Small intestine (tissue), 7 donors: ENCODE results near the gene PRRT3. TPM values are rescaled to one million over a fixed set of nuclear protein-coding genes. Genes with fewer than 3 reads are reported as not detected.
A peak's percentile ranks its signal among the peaks of the same experiment; 100 is the strongest.

Experiments
- DNase-seq, 2 donors: peaks; one replicate each; pipeline versions ENCODE4 v3.0.0 to v3.0.0-alpha.2; 2013
- FAIRE-seq: peaks from 2 replicates; lab custom pipeline; 2012; peaks lifted over from hg19 to GRCh38; lab: Jason Lieb, UNC
- H3K27ac ChIP-seq, 3 donors: one replicate each; pipeline ENCODE4 v1.5.1; 2013; ENCODE audit warnings: low read length in 2 of 3, mild to moderate bottlenecking in 2 of 3, control low read depth in 1 of 3, inconsistent platforms in 1 of 3, low read depth in 1 of 3, moderate library complexity in 1 of 3
- H3K27me3 ChIP-seq, 3 donors: one replicate each; pipeline ENCODE4 v1.6.1; 2013; ENCODE audit warnings: low read length in 3 of 3, inconsistent platforms in 1 of 3; ENCODE audit not compliant: control insufficient read depth in 3 of 3, insufficient read depth in 3 of 3
- H3K36me3 ChIP-seq, 3 donors: one replicate each; pipeline ENCODE4 v1.6.1; 2013; ENCODE audit warnings: low read length in 3 of 3, inconsistent platforms in 1 of 3, low read depth in 1 of 3, mild to moderate bottlenecking in 1 of 3, moderate library complexity in 1 of 3; ENCODE audit not compliant: control insufficient read depth in 3 of 3, insufficient read depth in 2 of 3
- H3K4me1 ChIP-seq, 3 donors: one replicate each; pipeline ENCODE4 v1.6.1; 2013; ENCODE audit warnings: low read length in 2 of 3, inconsistent platforms in 1 of 3, low read depth in 1 of 3, mild to moderate bottlenecking in 1 of 3, moderate library complexity in 1 of 3; ENCODE audit not compliant: control insufficient read depth in 3 of 3, insufficient read depth in 2 of 3
- H3K4me3 ChIP-seq, 3 donors: one replicate each; pipeline ENCODE4 v1.5.1; 2013; ENCODE audit warnings: low read length in 3 of 3, control low read depth in 1 of 3, inconsistent platforms in 1 of 3, low read depth in 1 of 3, mild to moderate bottlenecking in 1 of 3, moderate library complexity in 1 of 3
- H3K9me3 ChIP-seq, 2 donors: one replicate each; pipeline ENCODE4 v1.6.1; 2013; ENCODE audit warnings: low read depth in 1 of 2, low read length in 1 of 2; ENCODE audit not compliant: control insufficient read depth in 2 of 2, insufficient read depth in 1 of 2
- WGBS, 3 donors: extraction: QIAGEN DNeasy Blood & Tissue Kit; methylation state at CpG; one replicate each; pipeline ENCODE4 v1.1.7; 2013; 5-methylcytosine and 5-hydroxymethylcytosine counted together
- polyA plus RNA-seq, 4 donors: library from polyadenylated mRNA; stranded (reverse) in 3 of 4; unstranded in 1 of 4; fragments of 200-250 nt in 3 of 4; fragments of 120-200 nt in 1 of 4; gene quantifications; one replicate each; pipeline versions ENCODE4 v1.2.1 to v1.2.3, GENCODE V29; 2013
- donor health status: healthy with polysubstance abuse.
- donor health status: control.
- donor health status: control.
- donor health status: Bipolar disorder and iron deficiency.
- donor health status: healthy.

The PRRT3 gene
- polyA plus RNA-seq, 4 donors = 0.45 to 1.3 (median 0.82) TPM

DNA sequence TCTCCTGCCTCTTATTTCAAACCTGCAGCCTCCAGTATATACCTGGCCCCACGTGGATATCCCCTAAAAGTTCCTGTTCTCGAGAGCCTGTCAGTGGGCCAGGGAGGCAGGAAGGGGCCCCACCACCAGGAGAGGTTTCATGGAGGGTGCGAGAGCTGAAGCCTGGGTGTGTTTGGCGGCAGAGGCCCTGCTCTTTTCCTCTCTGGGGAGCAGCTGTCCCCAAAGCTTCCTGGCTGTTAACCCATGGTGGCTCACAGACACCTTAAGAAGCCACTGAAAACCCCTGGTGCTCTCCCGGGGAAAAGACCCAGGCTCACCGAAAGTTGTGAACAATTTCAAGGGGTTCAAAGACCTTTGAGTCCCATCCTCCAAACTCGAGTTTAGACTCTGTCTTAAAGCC, 1.1 kb downstream of the PRRT3 start:
- 31 to 43% (median 36%) methylated on average over 7 of the region's 7 CpGs for WGBS, 3 donors
- Histone ChIP-seq H3K4me3 (peak overlapping the region in 1 of 3 donors; percentile 35), H3K36me3 (peaks cover 0 to 19% (median 0%) of the 10 kb centered on the region in 3 donors), H3K27ac (no peak overlapping the region), H3K9me3 (no peaks in the 10 kb centered on the region), H3K4me1 (peaks cover 0 to 9% (median 0%) of the 10 kb centered on the region in 3 donors), H3K27me3 (peaks cover 0 to 7% (median 0%) of the 10 kb centered on the region in 3 donors)
- DNase-seq (no peak), FAIRE-seq (no peak)

DNA sequence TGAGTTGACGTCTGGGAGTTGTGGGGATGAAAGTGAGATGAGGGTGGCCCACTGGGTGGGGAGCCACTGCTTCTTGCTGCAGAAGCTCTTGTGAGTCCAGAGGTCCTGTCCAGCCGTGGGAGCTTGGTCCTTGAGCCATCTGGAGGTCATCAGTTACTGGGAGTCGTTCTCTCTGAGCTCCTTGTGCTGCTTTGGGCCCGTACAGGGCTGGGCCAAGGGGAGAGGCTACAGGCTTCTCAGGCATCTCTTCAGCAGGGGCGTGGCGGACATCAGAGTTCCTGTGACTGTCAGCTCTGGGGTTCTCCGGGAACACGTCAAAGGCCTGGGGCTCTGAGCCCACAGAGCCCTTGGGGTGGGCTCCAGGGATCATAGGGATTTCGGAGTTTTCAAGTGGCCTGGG, 2.6 kb downstream of the PRRT3 start:
- H3K36me3 ChIP-seq = peaks cover 0 to 21% (median 3%) of the 10 kb centered on the region in 3 donors
- H3K27ac ChIP-seq = no peak overlapping the region
- H3K9me3 ChIP-seq = no peaks in the 10 kb centered on the region
- WGBS, 3 donors = 80 to 87% (median 82%) methylated on average over 9 of the region's 9 CpGs
- DNase-seq (no peak), FAIRE-seq (no peak)
- H3K4me3 ChIP-seq = no peak overlapping the region
- peaks cover 0 to 7% (median 0%) of the 10 kb centered on the region in 3 donors for H3K27me3 ChIP-seq
- peaks cover 0 to 13% (median 0%) of the 10 kb centered on the region in 3 donors for H3K4me1 ChIP-seq

DNA sequence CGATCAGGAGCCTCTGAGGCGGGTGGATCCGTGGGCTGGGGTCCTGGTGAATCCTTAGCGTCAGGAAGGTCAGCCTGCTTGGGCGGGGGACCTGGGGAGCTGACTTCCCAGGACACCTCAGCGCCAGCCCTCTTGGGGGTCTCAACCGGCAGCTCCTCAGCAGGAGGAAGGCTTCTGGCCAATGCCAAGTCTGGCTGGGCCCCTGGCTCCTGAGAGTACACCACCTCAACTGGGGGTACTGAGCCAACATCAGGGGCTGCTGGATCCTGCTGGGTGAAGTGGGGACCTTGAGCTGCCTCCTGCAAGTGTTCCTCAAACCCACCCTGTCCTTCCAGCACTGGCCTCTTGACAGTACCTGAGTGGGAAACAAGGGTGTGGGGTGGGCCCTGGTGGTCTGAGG, 3.1 kb downstream of the PRRT3 start:
- WGBS, 3 donors = 92 to 97% (median 92%) methylated on average over 6 to 7 of the region's 7 CpGs

DNA sequence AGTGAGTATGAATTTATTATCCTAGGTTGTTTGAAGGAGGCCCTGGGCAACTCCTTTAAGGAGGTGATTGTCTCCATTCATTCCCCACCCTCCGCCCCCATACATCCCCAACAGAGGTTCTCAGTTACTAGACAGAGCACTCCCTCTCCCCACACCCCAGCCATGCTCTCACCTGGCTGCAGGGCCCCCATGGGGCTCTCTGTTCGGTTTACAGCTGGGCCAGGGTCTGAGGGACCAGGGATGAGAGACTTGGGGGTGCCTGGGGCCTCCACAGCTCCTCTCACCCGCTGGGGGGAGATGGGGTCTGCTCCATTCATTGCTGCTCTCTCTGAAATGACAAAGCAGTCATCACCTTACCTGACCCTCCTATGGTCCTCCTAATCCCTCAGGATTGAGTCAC, 3.6 kb downstream of the PRRT3 start:
- no peak overlapping the region for H3K27ac ChIP-seq
- H3K4me3 ChIP-seq = no peak overlapping the region
- H3K4me1 ChIP-seq = peaks cover 0 to 13% (median 0%) of the 10 kb centered on the region in 3 donors
- DNase-seq (no peak), FAIRE-seq (no peak)
- H3K36me3 ChIP-seq = peaks cover 0 to 31% (median 4%) of the 10 kb centered on the region in 3 donors
- H3K9me3 ChIP-seq = no peaks in the 10 kb centered on the region
- H3K27me3 ChIP-seq = peaks cover 0 to 7% (median 0%) of the 10 kb centered on the region in 3 donors
- WGBS, 3 donors = 86 to 93% (median 92%) methylated on average over 3 of the region's 3 CpGs

More for the DNA sequence above, 3.1 kb downstream of the PRRT3 start:
- Histone ChIP-seq H3K4me1 (peaks cover 0 to 13% (median 0%) of the 10 kb centered on the region in 3 donors), H3K27ac (no peak overlapping the region), H3K27me3 (peaks cover 0 to 7% (median 0%) of the 10 kb centered on the region in 3 donors), H3K9me3 (no peaks in the 10 kb centered on the region), H3K36me3 (peaks cover 0 to 26% (median 4%) of the 10 kb centered on the region in 3 donors), H3K4me3 (no peak overlapping the region)
- DNase-seq (no peak), FAIRE-seq (no peak)

DNA sequence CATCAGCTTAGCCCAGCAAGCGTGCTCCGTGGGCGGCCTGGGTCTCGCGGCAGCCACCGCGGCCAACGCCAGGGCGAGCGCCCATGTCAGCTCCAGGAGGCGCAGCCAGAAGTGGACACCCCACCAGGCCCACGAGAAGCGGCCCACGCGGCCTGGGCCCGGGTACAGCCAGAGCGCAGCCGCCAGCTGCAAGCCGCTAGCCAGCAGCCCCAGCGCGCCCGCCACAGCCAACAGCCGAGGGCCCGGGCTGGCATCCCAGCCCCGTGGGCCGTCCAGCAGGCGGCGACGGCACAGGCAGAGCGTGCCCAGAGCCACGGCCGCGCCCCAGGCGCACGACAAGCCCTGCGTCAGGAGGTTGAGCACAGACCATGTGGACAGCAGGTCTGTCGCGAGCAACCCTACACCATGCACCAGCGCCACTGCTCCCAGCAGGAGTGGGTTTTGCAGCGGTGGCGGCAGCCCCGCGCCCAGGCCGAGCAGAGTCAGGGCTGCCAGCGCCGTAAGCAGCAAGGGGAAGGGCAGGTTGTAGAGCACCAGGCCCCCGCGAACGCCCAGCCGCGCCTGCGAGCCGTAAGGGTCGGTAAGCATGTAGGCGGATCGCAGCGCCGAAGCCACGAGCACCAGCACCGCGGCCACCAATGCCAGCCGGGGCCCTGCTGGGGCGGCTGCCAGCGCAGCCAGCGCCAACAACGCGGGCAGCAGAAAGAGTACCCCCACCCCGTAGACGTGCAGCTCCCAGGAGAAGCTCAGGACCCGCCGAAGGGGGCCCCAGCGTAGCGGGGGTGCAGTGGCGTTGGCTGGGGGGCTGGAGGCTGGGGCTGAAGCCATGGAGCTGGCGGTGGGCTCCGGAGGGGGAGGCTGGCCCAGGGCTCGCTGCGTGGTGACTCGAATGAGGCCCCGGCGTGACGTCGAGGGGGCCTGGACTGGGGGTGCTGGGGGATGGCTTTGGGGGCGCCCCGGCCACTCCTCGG, 4.9 kb downstream of the PRRT3 start:
- DNase-seq (peak; percentile 81 to 87), FAIRE-seq (no peak)
- peak overlapping the region; percentile 34 to 73 (median 38) for H3K27ac ChIP-seq
- H3K4me1 ChIP-seq = peaks cover 0 to 12% (median 0%) of the 10 kb centered on the region in 3 donors
- 35 to 44% (median 38%) methylated on average over 61 to 86 of the region's 86 CpGs for WGBS, 3 donors
- peaks cover 0 to 43% (median 4%) of the 10 kb centered on the region in 3 donors for H3K36me3 ChIP-seq
- peaks cover 0 to 7% (median 0%) of the 10 kb centered on the region in 3 donors for H3K27me3 ChIP-seq
- H3K4me3 ChIP-seq = peak overlapping the region; percentile 9 to 64 (median 48)
- no peaks in the 10 kb centered on the region for H3K9me3 ChIP-seq

DNA sequence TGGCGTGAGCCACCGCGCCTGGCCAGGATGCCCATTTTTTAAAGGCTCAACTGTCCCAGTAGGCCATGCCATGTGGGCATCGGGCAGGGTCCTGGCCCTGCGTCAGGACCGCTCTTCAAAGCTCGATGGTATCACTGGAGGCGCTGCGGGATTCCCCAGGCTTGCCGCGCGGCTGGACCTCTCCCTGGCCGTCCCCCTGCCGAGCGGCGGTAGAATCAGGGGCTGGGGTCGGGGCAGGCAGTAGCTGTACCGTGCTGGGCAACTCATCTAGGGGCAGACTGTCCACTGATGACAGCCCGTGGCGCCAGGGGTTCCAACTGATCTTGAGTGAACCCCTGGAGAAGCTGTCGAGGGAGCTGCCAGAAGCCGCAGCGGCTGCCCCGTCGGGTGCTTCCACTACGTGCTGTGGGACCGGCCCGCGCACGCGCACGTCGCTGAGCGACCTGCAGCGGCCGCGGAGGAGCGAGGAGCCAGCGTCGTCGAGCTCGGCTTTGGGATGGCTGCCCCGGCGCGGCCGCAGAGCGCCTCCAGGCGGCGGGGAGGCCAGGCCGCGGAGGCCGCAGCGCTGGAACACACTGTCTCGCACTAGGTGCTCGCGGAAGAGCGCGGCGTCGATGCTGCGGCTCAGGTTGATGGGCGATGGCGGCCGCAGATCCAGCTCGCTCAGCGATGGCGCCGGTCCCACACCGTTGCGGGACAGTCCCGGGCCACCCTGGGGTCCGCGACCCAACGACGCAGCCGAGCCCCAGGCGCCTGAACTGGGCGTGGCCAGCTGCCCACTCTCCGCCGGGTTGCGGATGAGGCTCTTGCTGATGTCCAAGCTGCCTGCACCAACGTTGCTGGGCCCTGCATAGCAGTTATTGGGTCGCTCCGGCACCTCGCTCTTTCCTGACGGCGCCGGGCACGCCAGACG, 5.8 kb downstream of the PRRT3 start:
- DNase-seq (peak; percentile 91 to 95), FAIRE-seq (no peak)
- H3K27me3 ChIP-seq = peaks cover 0 to 2% (median 0%) of the 10 kb centered on the region in 3 donors
- H3K36me3 ChIP-seq = peaks cover 0 to 44% (median 4%) of the 10 kb centered on the region in 3 donors
- 6 to 18% (median 16%) methylated on average over 80 to 90 of the region's 90 CpGs for WGBS, 3 donors
- H3K9me3 ChIP-seq = no peaks in the 10 kb centered on the region
- H3K4me3 ChIP-seq = peak overlapping the region; percentile 9 to 64 (median 48)
- H3K27ac ChIP-seq = peak overlapping the region; percentile 34 to 74 (median 73)
- H3K4me1 ChIP-seq = peaks cover 0 to 7% (median 0%) of the 10 kb centered on the region in 3 donors

DNA sequence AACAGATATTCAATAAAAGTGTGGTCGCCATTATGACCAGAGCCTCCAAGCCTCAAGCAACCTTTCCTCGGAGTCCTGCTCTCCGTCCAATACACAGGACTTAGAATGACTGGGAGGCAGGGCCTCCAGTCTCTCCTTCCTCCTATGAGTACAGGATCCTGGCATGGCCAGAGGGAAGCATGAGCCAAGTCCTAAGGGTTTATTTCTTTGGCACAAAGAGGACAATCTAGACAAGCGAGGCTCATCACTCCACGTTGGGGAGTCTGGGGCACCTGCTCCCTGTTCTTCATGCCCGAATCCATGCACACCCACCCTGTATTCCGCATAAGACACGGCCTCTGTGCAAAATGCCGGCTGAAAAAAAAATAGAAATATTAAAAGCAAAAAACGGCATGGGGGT, 6.8 kb downstream of the PRRT3 start:
- Histone ChIP-seq H3K4me1 (peaks cover 0 to 7% (median 0%) of the 10 kb centered on the region in 3 donors), H3K9me3 (no peaks in the 10 kb centered on the region), H3K4me3 (no peak overlapping the region), H3K27ac (no peak overlapping the region), H3K27me3 (no peaks in the 10 kb centered on the region), H3K36me3 (peaks cover 3 to 50% (median 7%) of the 10 kb centered on the region in 3 donors)
- 81 to 85% (median 84%) methylated on average over 10 of the region's 10 CpGs for WGBS, 3 donors
- FAIRE-seq (no peak), DNase-seq (no peak)
